GM18498 (cell line): ENCODE results near the gene OR6C2.
"Not testable (repeated sequence)": the region's sequence is repeated elsewhere in the genome, so short reads cannot be mapped to it uniquely, and the experiment has no call there.

Source experiments
- ATAC-seq: cut with Tn5 transposase; IDR thresholded peaks from one replicate; pipeline ENCODE4 v1.9.1; 2021; ENCODE audit warnings: mild to moderate bottlenecking, moderate library complexity; ENCODE audit not compliant: unreplicated experiment

OR6C2 gene

GRCh38 chr12:55443776-55444175 lies at the start of gene OR6C2:
Gene OR6C2 (plus strand): TSS chr12:55444076. CDS start chr12:55452214, 8,138 bp downstream.
- no peak for ATAC-seq

DNA sequence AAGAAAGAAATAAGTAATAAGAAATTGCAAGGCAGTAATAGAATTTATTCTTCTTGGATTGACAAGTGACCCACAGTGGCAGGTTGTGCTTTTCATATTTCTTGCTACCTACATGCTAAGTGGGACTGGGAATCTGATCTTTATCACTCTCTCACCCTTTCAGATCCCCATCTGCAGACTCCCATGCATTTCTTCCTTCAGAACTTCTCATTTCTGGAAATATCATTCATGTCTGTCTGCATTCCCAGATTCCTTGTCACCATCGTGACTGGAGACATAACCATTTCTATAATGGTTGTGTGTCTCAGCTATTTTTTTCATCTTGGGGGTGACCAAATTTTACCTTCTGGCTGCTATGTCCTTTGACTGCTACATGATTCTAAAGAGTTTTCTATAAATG lies 47.5 kb upstream of the OR6C2 start:
- ATAC-seq: no peak

DNA sequence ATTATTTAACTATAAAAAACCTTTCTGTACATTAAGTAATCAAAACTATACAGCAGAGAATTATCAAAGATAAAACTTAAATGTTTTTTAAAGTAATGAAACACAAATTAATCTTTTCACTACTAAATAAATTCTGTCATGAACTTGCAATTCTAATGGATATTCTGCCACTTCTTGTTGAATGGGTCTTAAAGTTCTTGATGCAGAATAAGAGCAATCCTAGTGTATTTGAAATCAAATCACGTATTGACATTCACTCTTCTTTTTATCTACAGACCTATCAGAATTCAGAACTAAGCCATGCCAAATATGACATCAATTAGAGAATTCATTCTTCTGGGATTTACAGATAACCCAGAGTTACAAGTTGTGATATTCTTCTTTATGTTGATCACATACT lies 43.6 kb upstream of the OR6C2 start, which contains the start of gene OR6C65:
OR6C65 (plus strand) TSS at position 301 of the 400 bp plus-strand sequence; CDS start at position 301, 0 bp downstream.
- ATAC-seq: no peak

- ATAC-seq: no peak
Observed at GRCh38 chr12:55407866-55408265, 36.0 kb upstream of the OR6C2 start.

GRCh38 chr12:55409133-55409532 lies 34.7 kb upstream of the OR6C2 start:
- ATAC-seq: not testable (repeated sequence)

GRCh38 chr12:55412138-55412537 lies 31.7 kb upstream of the OR6C2 start:
- not testable (repeated sequence) for ATAC-seq

- not testable (repeated sequence) for ATAC-seq
Observed at GRCh38 chr12:55413498-55414388, 30.1 kb upstream of the OR6C2 start.

GRCh38 chr12:55414396-55414823 lies 29.5 kb upstream of the OR6C2 start:
- ATAC-seq: not testable (repeated sequence)

- ATAC-seq: not testable (repeated sequence)
Observed at GRCh38 chr12:55414889-55415288, 29.0 kb upstream of the OR6C2 start.

GRCh38 chr12:55416961-55417360 lies 26.9 kb upstream of the OR6C2 start:
- ATAC-seq: no peak

DNA sequence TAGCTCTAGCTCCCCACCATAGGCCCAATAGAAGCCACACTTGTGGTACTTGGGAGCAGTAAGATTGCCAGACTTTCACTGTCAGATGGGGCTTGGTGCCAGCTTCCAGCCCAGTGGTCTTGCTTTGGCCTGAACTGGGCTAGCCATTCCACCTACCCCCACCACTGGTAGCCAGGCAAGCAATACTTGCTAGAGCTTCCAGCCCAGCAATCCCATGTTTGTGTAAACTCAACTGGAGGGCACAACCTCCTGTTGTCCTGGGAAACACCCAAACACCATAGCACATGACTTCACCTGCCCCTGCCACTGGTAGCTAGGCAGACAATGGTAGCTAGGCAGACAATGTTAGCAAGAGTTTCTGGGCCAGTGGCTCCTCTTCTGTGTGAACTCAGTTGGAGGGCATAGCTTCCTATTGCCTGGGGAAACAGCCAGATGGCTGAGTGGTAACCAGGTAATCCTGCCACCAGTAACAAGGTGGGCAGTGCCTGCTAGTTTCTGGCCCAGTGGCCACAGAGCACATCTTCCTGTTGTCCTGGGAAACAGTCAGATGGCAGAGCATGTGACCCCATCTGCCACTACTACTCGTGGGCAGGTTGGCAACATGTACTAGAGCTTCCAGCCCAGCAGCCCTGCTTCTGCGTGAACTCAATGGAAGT lies 23.4 kb upstream of the OR6C2 start:
- no peak for ATAC-seq

DNA sequence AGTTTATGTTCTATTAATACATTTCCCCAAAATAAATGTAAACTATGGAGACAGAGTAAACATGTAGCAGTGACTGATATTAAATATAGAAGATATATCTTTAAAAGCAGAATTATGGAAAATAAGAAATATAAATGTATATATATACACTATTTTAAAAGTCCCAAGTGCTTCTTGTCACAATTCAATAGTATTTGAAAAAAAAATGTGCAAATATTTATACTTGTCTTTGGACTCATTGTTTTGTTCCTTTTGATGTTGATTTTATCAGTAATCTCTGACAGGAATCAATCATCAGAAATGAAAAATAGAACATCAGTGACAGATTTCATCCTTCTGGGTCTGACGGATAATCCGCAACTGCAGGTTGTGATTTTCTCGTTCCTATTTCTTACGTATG lies 17.9 kb upstream of the OR6C2 start, which contains the start of gene OR6C76:
OR6C76 (plus strand) TSS at position 301 of the 400 bp plus-strand sequence; CDS start at position 301, 0 bp downstream.
- no peak for ATAC-seq

- no peak for ATAC-seq
Observed at GRCh38 chr12:55428331-55429243, 15.3 kb upstream of the OR6C2 start.

DNA sequence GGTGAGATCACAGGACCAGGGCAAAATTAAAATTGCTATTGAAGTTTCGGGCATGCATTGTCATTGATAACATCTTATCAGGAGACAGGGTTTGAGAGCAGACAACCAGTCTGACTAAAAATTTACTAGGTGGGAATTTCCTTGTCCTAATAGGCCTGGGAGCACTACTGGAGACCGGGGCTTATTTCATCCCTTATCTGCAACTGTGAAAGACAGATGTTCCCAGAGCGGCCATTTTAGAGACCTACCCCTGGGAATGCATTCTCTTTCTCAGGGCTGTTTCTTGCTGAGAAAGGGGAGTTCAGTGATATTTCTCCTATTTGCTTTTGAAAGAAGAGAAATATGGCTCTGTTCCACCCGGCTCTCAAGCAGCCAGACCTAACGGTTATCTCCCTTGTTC lies 2.6 kb upstream of the OR6C2 start:
- not testable (repeated sequence) for ATAC-seq

DNA sequence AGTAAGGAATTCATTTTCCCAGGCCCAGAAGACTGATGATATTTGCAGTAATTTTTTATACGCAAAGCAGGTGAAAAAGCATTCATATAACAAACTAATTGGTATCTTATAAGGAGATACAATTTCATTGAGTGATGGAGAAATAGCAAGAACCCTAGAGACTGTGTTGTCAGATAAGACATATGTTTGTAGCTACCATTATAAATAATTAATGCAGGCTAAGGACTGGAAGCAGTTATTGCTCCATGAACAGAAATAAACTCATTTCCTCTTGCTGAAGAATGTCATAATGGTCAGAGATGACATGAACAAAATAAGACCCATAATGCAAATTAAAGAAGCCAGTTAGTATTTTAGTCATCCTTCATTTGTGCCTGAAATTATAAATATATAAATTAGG lies 1.5 kb downstream of the OR6C2 start:
- ATAC-seq: no peak

DNA sequence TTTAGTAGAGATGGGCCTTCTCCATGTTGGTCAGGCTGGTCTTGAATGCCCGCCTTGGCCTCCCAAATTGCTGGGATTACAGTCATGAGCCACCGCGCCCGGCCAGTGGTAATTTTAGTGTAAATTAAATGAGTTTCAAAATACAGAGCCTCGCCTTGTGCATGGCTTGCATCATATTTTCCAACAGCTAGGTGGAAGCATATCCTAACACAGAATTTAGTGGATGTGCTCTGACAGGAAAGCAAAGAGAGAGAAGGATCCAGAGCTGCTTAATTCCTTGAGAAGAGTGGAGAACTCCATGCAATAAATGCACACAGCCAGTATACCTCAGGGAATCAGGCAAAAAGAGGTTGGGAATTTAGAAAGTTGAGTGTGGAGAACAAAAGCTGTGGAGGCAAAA lies 2.5 kb downstream of the OR6C2 start:
- no peak for ATAC-seq

- ATAC-seq: no peak
Observed at GRCh38 chr12:55448825-55449224, 4.9 kb downstream of the OR6C2 start.

GRCh38 chr12:55464926-55465325 lies 21.1 kb downstream of the OR6C2 start:
- ATAC-seq: not testable (repeated sequence)

DNA sequence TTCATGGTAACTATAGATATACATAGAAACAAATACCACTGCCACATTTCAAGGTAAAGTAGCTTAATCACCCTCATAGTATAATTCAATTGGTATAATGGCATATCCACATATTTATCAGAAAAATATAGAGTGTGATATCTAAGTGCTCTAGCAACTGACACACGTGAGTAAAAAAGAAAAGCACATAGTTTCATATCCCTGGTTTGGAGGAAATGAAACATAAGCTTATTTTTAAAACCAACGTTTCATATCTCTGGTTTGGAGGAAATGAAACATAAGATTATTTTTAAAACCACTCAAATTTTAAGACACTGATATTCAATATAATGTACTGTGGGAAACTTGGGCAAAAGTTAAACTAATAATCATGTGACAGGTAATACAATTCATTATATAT lies 24.0 kb downstream of the OR6C2 start:
- ATAC-seq: no peak

GRCh38 chr12:55469291-55469690 lies 25.4 kb downstream of the OR6C2 start:
- no peak for ATAC-seq
